IMR-90 (cell line): ENCODE measurements around the gene EPHB6. TPM values are rescaled to one million over a fixed set of nuclear protein-coding genes. Genes with fewer than 3 reads are reported as not detected.

Experiments
- ATAC-seq: fragments of 200-7000 bp; cut with Tn5 transposase; 2 replicates; pipeline ENCODE4 v1.9.1; 2020; ENCODE audit warnings: low read depth, mild to moderate bottlenecking, moderate library complexity
- BruUV-seq: library from RNA; stranded (reverse); fragments of 400-500 nt; replicated peaks from 2 replicates; lab custom pipeline; 2021; lab: Mats Ljungman, UMichigan
- CTCF ChIA-PET: fragments of 300-600 bp; formaldehyde crosslinking; extraction: SDS; loops from one replicate; lab custom pipeline; 2021; ENCODE audit warnings: antibody characterized with exemption; lab: Yijun Ruan, JAX
- POLR2A ChIA-PET: fragments of 300-600 bp; sonication (Branson Sonifier 250); formaldehyde crosslinking; loops from one replicate; lab custom pipeline; 2022; ENCODE audit warnings: antibody characterized with exemption; ENCODE audit not compliant: unreplicated experiment; lab: Charles Lee
- DNase-seq: peaks from one replicate; pipeline ENCODE4 v3.0.0; 2013
- H2AFZ ChIP-seq: replicated peaks from 2 replicates; pipeline ENCODE3; 2013; ENCODE audit warnings: low read length, mild to moderate bottlenecking; ENCODE audit not compliant: poor library complexity
- H2AK5ac ChIP-seq: 2 replicates; pipeline ENCODE4 v1.6.1; 2013; ENCODE audit warnings: low read depth, low read length, inconsistent platforms
- H2AK9ac ChIP-seq: replicated peaks from 2 replicates; pipeline ENCODE3; 2013; ENCODE audit warnings: mild to moderate bottlenecking, low read depth, low read length, moderate library complexity; ENCODE audit not compliant: poor library complexity
- H2BK120ac ChIP-seq: 2 replicates; pipeline ENCODE4 v1.6.1; 2013; ENCODE audit warnings: low read depth, low read length, inconsistent platforms
- H2BK15ac ChIP-seq: 3 replicates; pipeline ENCODE4 v1.6.1; 2013; ENCODE audit warnings: low read depth, low read length, inconsistent platforms
- H2BK20ac ChIP-seq: 2 replicates; pipeline ENCODE4 v1.6.1; 2013; ENCODE audit warnings: low read depth, mild to moderate bottlenecking, inconsistent platforms, low read length, moderate library complexity
- H2BK5ac ChIP-seq: 2 replicates; pipeline ENCODE4 v1.6.1; 2013; ENCODE audit warnings: mild to moderate bottlenecking, low read depth, low read length, inconsistent platforms; ENCODE audit not compliant: poor library complexity, severe bottlenecking
- H3K14ac ChIP-seq: replicated peaks from 2 replicates; pipeline ENCODE4 v1.6.1; 2013; ENCODE audit warnings: low read depth, low read length, inconsistent platforms
- H3K18ac ChIP-seq: 2 replicates; pipeline ENCODE4 v1.6.1; 2013; ENCODE audit warnings: low read depth, low read length, control low read depth
- H3K23ac ChIP-seq: 2 replicates; pipeline ENCODE4 v1.6.1; 2013; ENCODE audit warnings: low read depth, low read length, inconsistent platforms
- H3K27ac ChIP-seq: 2 replicates; pipeline ENCODE4 v1.5.1; 2013; ENCODE audit warnings: mild to moderate bottlenecking, control low read depth, low read length; ENCODE audit not compliant: insufficient read depth
- H3K27me3 ChIP-seq: 2 replicates; pipeline ENCODE4 v1.6.1; 2013; ENCODE audit warnings: low read length; ENCODE audit not compliant: control insufficient read depth, insufficient read depth
- H3K36me3 ChIP-seq: 2 replicates; pipeline ENCODE4 v1.6.1; 2013; ENCODE audit warnings: low read length, mixed read lengths; ENCODE audit not compliant: control insufficient read depth, insufficient read depth
- H3K4ac ChIP-seq: 2 replicates; pipeline ENCODE4 v1.6.1; 2013; ENCODE audit warnings: low read depth, low read length, inconsistent platforms
- H3K4me1 ChIP-seq: 2 replicates; pipeline ENCODE4 v1.6.1; 2013; ENCODE audit warnings: low read length, mixed read lengths; ENCODE audit not compliant: control insufficient read depth, insufficient read depth
- H3K4me2 ChIP-seq: 2 replicates; pipeline ENCODE4 v1.6.1; 2013; ENCODE audit warnings: low read depth, mild to moderate bottlenecking, control low read depth, low read length, moderate library complexity
- H3K4me3 ChIP-seq: 2 replicates; pipeline ENCODE4 v1.5.1; 2013; ENCODE audit warnings: low read depth, mild to moderate bottlenecking, control low read depth, low read length, moderate library complexity; ENCODE audit not compliant: insufficient read depth
- H3K56ac ChIP-seq: 2 replicates; pipeline ENCODE4 v1.6.1; 2013; ENCODE audit warnings: low read length, inconsistent platforms; ENCODE audit not compliant: insufficient read depth; ENCODE audit errors: extremely low read depth
- H3K79me1 ChIP-seq, 2 experiments: 2 replicates each; pipeline ENCODE4 v1.6.1; 2013; ENCODE audit warnings: low read length in 2 of 2, inconsistent platforms in 1 of 2, low read depth in 1 of 2
- H3K9ac ChIP-seq: 2 replicates; pipeline ENCODE4 v1.6.1; 2013; ENCODE audit warnings: low read depth, low read length, control low read depth
- H3K9me1 ChIP-seq: 2 replicates; pipeline ENCODE4 v1.6.1; 2013; ENCODE audit warnings: low read length, inconsistent platforms; ENCODE audit not compliant: insufficient read depth
- H3K9me3 ChIP-seq: 2 replicates; pipeline ENCODE4 v1.6.1; 2013; ENCODE audit warnings: low read length; ENCODE audit not compliant: control insufficient read depth, insufficient read depth
- H4K20me1 ChIP-seq: 2 replicates; pipeline ENCODE4 v1.6.1; 2013; ENCODE audit warnings: low read length, inconsistent platforms; ENCODE audit not compliant: insufficient read depth
- H4K5ac ChIP-seq: 2 replicates; pipeline ENCODE4 v1.6.1; 2013; ENCODE audit warnings: mild to moderate bottlenecking, low read depth, low read length, control low read depth
- H4K8ac ChIP-seq, 2 experiments: 2 replicates each; pipeline ENCODE4 v1.6.1; 2013; ENCODE audit warnings: low read depth in 2 of 2, low read length in 2 of 2, control low read depth in 1 of 2, inconsistent platforms in 1 of 2
- H4K91ac ChIP-seq: 2 replicates; pipeline ENCODE4 v1.6.1; 2013; ENCODE audit warnings: low read depth, low read length, inconsistent platforms; ENCODE audit not compliant: insufficient read depth
- FOS ChIP-seq: fragments of 150-350 bp; IDR thresholded peaks from 2 replicates; pipeline ENCODE4 v1.6.1; 2016; ENCODE audit warnings: low read depth, low read length
- MAFK ChIP-seq: IDR thresholded peaks from 2 replicates; pipeline ENCODE4 v1.6.1; 2012; ENCODE audit warnings: low read depth, low read length, improper control_type of control experiment
- MXI1 ChIP-seq: IDR thresholded peaks from 2 replicates; pipeline ENCODE4 v1.6.1; 2012; ENCODE audit warnings: low read depth, mild to moderate bottlenecking, low read length, moderate library complexity, borderline replicate concordance
- NFE2L2 ChIP-seq: fragments of 150-350 bp; IDR thresholded peaks from 2 replicates; pipeline ENCODE4 v1.6.1; 2016; ENCODE audit warnings: low read depth, mild to moderate bottlenecking, low read length
- POLR2A ChIP-seq: IDR thresholded peaks from 2 replicates; pipeline ENCODE4 v1.6.1; 2012; ENCODE audit warnings: mild to moderate bottlenecking, low read depth, low read length
- RFX5 ChIP-seq: IDR thresholded peaks from 2 replicates; pipeline ENCODE4 v1.8.0; 2012; ENCODE audit warnings: low read depth, mild to moderate bottlenecking, low read length, moderate library complexity
- SMC3 ChIP-seq: fragments of 150-350 bp; IDR thresholded peaks from 2 replicates; pipeline ENCODE4 v1.6.1; 2016; ENCODE audit warnings: low read depth, mild to moderate bottlenecking, antibody characterized with exemption, low read length, moderate library complexity
- WGBS, 2 experiments: methylation state at CpG; one replicate each; pipeline versions ENCODE4 v1.1.5 to v1.1.7; 2013; ENCODE audit warnings: missing lambda C conversion rate in 2 of 2; ENCODE audit not compliant: insufficient read length in 1 of 2; ENCODE audit errors: extremely low coverage in 2 of 2; 5-methylcytosine and 5-hydroxymethylcytosine counted together
- dilution Hi-C: fragments of 300-500 bp; cut with HindIII; formaldehyde crosslinking; loops from one replicate; pipeline ENCODE4 v1.14.3; 2018; ENCODE audit warnings: low sequenced_read_pairs; ENCODE audit not compliant: unreplicated experiment
- in situ Hi-C: fragments of 300-500 bp; cut with MboI; formaldehyde crosslinking; loops from 3 replicates; pipeline ENCODE4 v1.14.3; 2019; ENCODE audit warnings: low sequenced_read_pairs, inconsistent platforms, mixed read lengths
- intact Hi-C: fragments of 100-400 bp; cut with micrococcal nuclease; formaldehyde crosslinking; loops from 2 replicates; pipeline ENCODE4 v1.10.0; 2022
- polyA plus RNA-seq, 3 experiments: library from polyadenylated mRNA; depleted of rRNA; stranded (reverse); fragments of >200 nt; gene quantifications; 2 replicates each; pipeline ENCODE4 v1.2.3, GENCODE V29; 2012; ENCODE audit warnings: low replicate concordance in 1 of 3
- total RNA-seq: library from RNA; depleted of rRNA; stranded (reverse); fragments of >200 nt; gene quantifications from 2 replicates; pipeline ENCODE4 v1.2.3, GENCODE V29; 2012
- TF ChIP-seq, protein P1 (sequence below): conservative IDR thresholded peaks from 2 replicates; pipeline ENCODE4 v1.5.1; 2012; ENCODE audit warnings: mild to moderate bottlenecking, low read depth, low read length, improper control_type of control experiment

EPHB6 gene
- total and polyA plus RNA-seq, 2 of the 4 experiments (the other 2 are of a cell fraction), result under 0.01 to 0.60 TPM

DNA sequence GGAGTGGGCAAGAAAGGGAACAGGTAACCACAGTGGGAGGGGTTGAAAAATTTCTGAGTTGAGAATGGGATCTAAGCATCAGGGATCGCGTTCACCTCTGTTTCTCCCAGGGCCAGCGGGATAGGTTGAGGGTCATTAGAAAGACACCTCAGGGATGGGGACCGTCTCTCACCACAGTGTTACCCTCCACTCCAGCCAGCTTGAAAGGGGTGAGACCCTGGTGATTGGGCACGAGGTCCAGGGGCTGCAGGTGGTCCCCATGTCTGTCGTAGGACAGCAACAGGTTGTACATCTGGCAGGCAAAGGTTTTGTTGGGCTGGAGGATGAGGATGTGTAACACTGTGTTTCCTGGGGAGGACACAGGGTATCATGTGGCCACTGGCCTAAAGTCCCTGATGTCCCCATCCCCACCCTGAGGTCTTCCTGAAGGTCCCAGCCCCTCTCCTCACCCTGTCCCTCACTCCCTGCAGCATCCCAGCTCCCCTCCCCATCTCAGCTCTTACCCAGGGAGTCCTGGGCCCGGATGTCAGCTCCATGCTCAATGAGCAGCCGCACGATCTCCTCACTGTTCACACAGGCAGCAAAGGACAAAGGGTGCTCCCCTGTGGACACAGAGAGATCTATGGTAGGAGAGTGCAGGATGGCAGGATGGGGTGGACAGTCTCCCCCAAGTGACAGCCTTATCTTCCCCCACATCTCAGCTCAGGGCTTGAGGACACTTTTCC, 21.5 kb downstream of the EPHB6 start:
- in situ Hi-C loops, result no loop called here

More for the DNA sequence above, 21.5 kb downstream of the EPHB6 start:
- no TSS peak for BruUV-seq
- Histone ChIP-seq H2BK15ac (no peak overlapping the region), H2AK5ac (no peak overlapping the region), H3K56ac (no peak overlapping the region), H3K4me1 (no peaks in the 10 kb centered on the region), H4K91ac (no peak overlapping the region), H4K8ac (no peak overlapping the region), H2AK9ac (no peak overlapping the region), H3K4me2 (no peak overlapping the region), H3K18ac (no peak overlapping the region), H3K9ac (no peak overlapping the region), H4K20me1 (no peaks in the 10 kb centered on the region), H3K9me1 (no peaks in the 10 kb centered on the region), H3K9me3 (no peaks in the 10 kb centered on the region; the same call in 1 of the 2 replicates), H3K27me3 (no peaks in the 10 kb centered on the region), H2AFZ (no peak overlapping the region), H2BK20ac (no peak overlapping the region), H3K36me3 (no peaks in the 10 kb centered on the region), H2BK5ac (no peak overlapping the region), H3K4me3 (no peak overlapping the region), H2BK120ac (no peak overlapping the region), H3K27ac (no peak overlapping the region), H4K5ac (no peak overlapping the region), H3K79me1 (no peaks in the 10 kb centered on the region), H3K14ac (no peak overlapping the region), H3K23ac (no peak overlapping the region), H3K4ac (no peak overlapping the region)
- TF ChIP-seq MXI1, result no peak
- no peak for TF ChIP-seq SMC3
- no peak for TF ChIP-seq RFX5
- TF ChIP-seq POLR2A, result no peak
- TF ChIP-seq MAFK, result no peak
- TF ChIP-seq NFE2L2, result no peak
- TF ChIP-seq FOS, result no peak
- TF ChIP-seq, protein P1, sequence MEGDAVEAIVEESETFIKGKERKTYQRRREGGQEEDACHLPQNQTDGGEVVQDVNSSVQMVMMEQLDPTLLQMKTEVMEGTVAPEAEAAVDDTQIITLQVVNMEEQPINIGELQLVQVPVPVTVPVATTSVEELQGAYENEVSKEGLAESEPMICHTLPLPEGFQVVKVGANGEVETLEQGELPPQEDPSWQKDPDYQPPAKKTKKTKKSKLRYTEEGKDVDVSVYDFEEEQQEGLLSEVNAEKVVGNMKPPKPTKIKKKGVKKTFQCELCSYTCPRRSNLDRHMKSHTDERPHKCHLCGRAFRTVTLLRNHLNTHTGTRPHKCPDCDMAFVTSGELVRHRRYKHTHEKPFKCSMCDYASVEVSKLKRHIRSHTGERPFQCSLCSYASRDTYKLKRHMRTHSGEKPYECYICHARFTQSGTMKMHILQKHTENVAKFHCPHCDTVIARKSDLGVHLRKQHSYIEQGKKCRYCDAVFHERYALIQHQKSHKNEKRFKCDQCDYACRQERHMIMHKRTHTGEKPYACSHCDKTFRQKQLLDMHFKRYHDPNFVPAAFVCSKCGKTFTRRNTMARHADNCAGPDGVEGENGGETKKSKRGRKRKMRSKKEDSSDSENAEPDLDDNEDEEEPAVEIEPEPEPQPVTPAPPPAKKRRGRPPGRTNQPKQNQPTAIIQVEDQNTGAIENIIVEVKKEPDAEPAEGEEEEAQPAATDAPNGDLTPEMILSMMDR, result no peak
- WGBS, 2 experiments, result no CpG with 5 or more reads among the region's 9 CpGs
- CTCF ChIA-PET, result interaction anchor here (0.7 kb wide), 1 partner anchor 212 kb away, joined by 3 read pairs; no protein-coding TSS in a partner anchor
- intact Hi-C loops, result no loop called here
- no peak for DNase-seq
- no peak for ATAC-seq
- POLR2A ChIA-PET, result no interaction called here
- dilution Hi-C loops, result no loop called here
